Left ventricle myocardium inferior (tissue), 1 donor: ENCODE measurements around the gene CHD2. TPM values are rescaled to one million over a fixed set of nuclear protein-coding genes. Genes with fewer than 3 reads are reported as not detected.
A peak's percentile ranks its signal among the peaks of the same experiment; 100 is the strongest.

ENCODE experiments used
- DNase-seq: peaks from one replicate; pipeline ENCODE4 v3.0.0-alpha.2; 2020
- H3K27ac ChIP-seq: fragments of 200-600 bp; replicated peaks from 2 replicates; pipeline ENCODE4 v1.8.0; 2021
- H3K27me3 ChIP-seq: fragments of 200-600 bp; 2 replicates; pipeline ENCODE4 v1.8.0; 2021; ENCODE audit warnings: low read depth
- H3K36me3 ChIP-seq: fragments of 200-600 bp; 2 replicates; pipeline ENCODE4 v1.8.0; 2021
- H3K4me1 ChIP-seq: fragments of 200-600 bp; 2 replicates; pipeline ENCODE4 v1.8.0; 2021
- H3K4me3 ChIP-seq: fragments of 200-600 bp; 2 replicates; pipeline ENCODE4 v1.8.0; 2021; ENCODE audit warnings: mild to moderate bottlenecking, moderate library complexity
- H3K9me3 ChIP-seq: fragments of 200-600 bp; replicated peaks from 2 replicates; pipeline ENCODE4 v1.8.0; 2021
- CTCF ChIP-seq: fragments of 200-600 bp; IDR thresholded peaks from 2 replicates; pipeline ENCODE4 v1.8.0; 2021; ENCODE audit warnings: antibody characterized with exemption, mild to moderate bottlenecking, borderline replicate concordance
- intact Hi-C: fragments of 100-400 bp; cut with micrococcal nuclease; formaldehyde crosslinking; loops from one replicate; pipeline ENCODE4 v1.11.0; 2022
- total RNA-seq: library from RNA; stranded (reverse); fragmentation: NEBNext Ultra II Directional; extraction: Animal tissue kit (Norgen Biotek cat#: 25700); gene quantifications from one replicate; pipeline ENCODE4 v1.2.1, GENCODE V29; 2021
- donor health status: DM: no; HTN: yes; CAD: no; lungs with severe emphysema.

Gene CHD2
- total RNA-seq, 1 donor from 2014 or later = 41.3 TPM

- no peak for TF ChIP-seq CTCF
- Histone ChIP-seq H3K4me1 (peaks cover 97% of the 10 kb centered on the region), H3K27me3 (no peaks in the 10 kb centered on the region), H3K4me3 (no peak overlapping the region), H3K36me3 (peaks cover 60% of the 10 kb centered on the region), H3K9me3 (no peaks in the 10 kb centered on the region), H3K27ac (peak overlapping the region; percentile 21)
- intact Hi-C loops = no loop called here
- no peak for DNase-seq
Measured at GRCh38 chr15:92896561-92896960, 3.6 kb upstream of the CHD2 start.

GRCh38 chr15:92897620-92898019, 2.5 kb upstream of the CHD2 start:
- intact Hi-C loops = no loop called here
- no peak for TF ChIP-seq CTCF
- H3K9me3 ChIP-seq = no peaks in the 10 kb centered on the region
- peak overlapping the region; percentile 21 for H3K27ac ChIP-seq
- no peak overlapping the region for H3K4me3 ChIP-seq
- no peak for DNase-seq
- H3K27me3 ChIP-seq = no peaks in the 10 kb centered on the region
- H3K36me3 ChIP-seq = peaks cover 53% of the 10 kb centered on the region
- peaks cover 97% of the 10 kb centered on the region for H3K4me1 ChIP-seq

GRCh38 chr15:92898988-92899582, 1.0 kb upstream of the CHD2 start:
- no peaks in the 10 kb centered on the region for H3K27me3 ChIP-seq
- H3K9me3 ChIP-seq = no peaks in the 10 kb centered on the region
- peak overlapping the region; percentile 95 for H3K27ac ChIP-seq
- no peak for DNase-seq
- H3K4me3 ChIP-seq = peak overlapping the region; percentile 74
- TF ChIP-seq CTCF = no peak
- peaks cover 96% of the 10 kb centered on the region for H3K4me1 ChIP-seq
- intact Hi-C loops = no loop called here
- peaks cover 38% of the 10 kb centered on the region for H3K36me3 ChIP-seq

- Histone ChIP-seq H3K4me3 (peak overlapping the region; percentile 74), H3K4me1 (peaks cover 91% of the 10 kb centered on the region), H3K27me3 (no peaks in the 10 kb centered on the region), H3K9me3 (no peaks in the 10 kb centered on the region), H3K27ac (peak overlapping the region; percentile 95), H3K36me3 (peaks cover 33% of the 10 kb centered on the region)
- TF ChIP-seq CTCF = peak; percentile 26
- intact Hi-C loops = no loop called here
- DNase-seq = no peak
Measured at GRCh38 chr15:92899601-92899947, 550 bp upstream of the CHD2 start.

GRCh38 chr15:92900731-92901071, 577 bp downstream of the CHD2 start:
- H3K4me1 ChIP-seq = peaks cover 89% of the 10 kb centered on the region
- no peak for TF ChIP-seq CTCF
- H3K4me3 ChIP-seq = peak overlapping the region; percentile 74
- no peaks in the 10 kb centered on the region for H3K9me3 ChIP-seq
- intact Hi-C loops = loop anchor here (2.0 to 5.0 kb wide), 2 partner anchors 16 to 88 kb away; no protein-coding TSS in a partner anchor
- H3K36me3 ChIP-seq = peaks cover 22% of the 10 kb centered on the region
- no peak for DNase-seq
- H3K27me3 ChIP-seq = no peaks in the 10 kb centered on the region
- peak overlapping the region; percentile 95 for H3K27ac ChIP-seq
